Mesendoderm (in vitro differentiated cells): ENCODE data around the gene ADPGK.
A peak's percentile ranks its signal among the peaks of the same experiment; 100 is the strongest.

Source experiments
- DNase-seq: peaks from one replicate; pipeline ENCODE4 v3.0.0; 2013
- H2AK5ac ChIP-seq: 2 replicates; pipeline ENCODE4 v1.6.1; 2013; ENCODE audit warnings: low read length, inconsistent platforms
- H2BK120ac ChIP-seq: 2 replicates; pipeline ENCODE4 v1.6.1; 2013; ENCODE audit warnings: low read depth, mild to moderate bottlenecking, low read length, moderate library complexity, mixed read lengths
- H2BK15ac ChIP-seq: replicated peaks from 2 replicates; pipeline ENCODE4 v1.6.1; 2013; ENCODE audit warnings: low read depth, mild to moderate bottlenecking, moderate library complexity
- H2BK5ac ChIP-seq: 2 replicates; pipeline ENCODE4 v1.6.1; 2013; ENCODE audit warnings: low read length, inconsistent platforms
- H3K18ac ChIP-seq: 2 replicates; pipeline ENCODE4 v1.6.1; 2013; ENCODE audit warnings: mild to moderate bottlenecking, low read length, mixed read lengths
- H3K23ac ChIP-seq: one replicate; pipeline ENCODE4 v1.6.1; 2013; ENCODE audit warnings: low read length
- H3K27ac ChIP-seq: 2 replicates; pipeline ENCODE4 v1.5.1; 2013; ENCODE audit warnings: low read depth, mild to moderate bottlenecking, inconsistent platforms, low read length, moderate library complexity
- H3K27me3 ChIP-seq: 2 replicates; pipeline ENCODE4 v1.6.1; 2013; ENCODE audit warnings: low read length, control low read depth, mild to moderate bottlenecking, inconsistent platforms; ENCODE audit not compliant: insufficient read depth, poor library complexity
- H3K36me3 ChIP-seq: 2 replicates; pipeline ENCODE4 v1.6.1; 2013; ENCODE audit warnings: low read length, inconsistent platforms; ENCODE audit not compliant: control insufficient read depth, insufficient read depth
- H3K4ac ChIP-seq: one replicate; pipeline ENCODE4 v1.6.1; 2013; ENCODE audit warnings: low read depth, mild to moderate bottlenecking, low read length, moderate library complexity
- H3K4me1 ChIP-seq: 2 replicates; pipeline ENCODE4 v1.6.1; 2013; ENCODE audit warnings: low read depth, low read length, inconsistent platforms; ENCODE audit not compliant: control insufficient read depth
- H3K4me2 ChIP-seq: 2 replicates; pipeline ENCODE4 v1.6.1; 2013; ENCODE audit warnings: low read length
- H3K4me3 ChIP-seq: 2 replicates; pipeline ENCODE4 v1.5.1; 2013; ENCODE audit warnings: mild to moderate bottlenecking, low read length
- H3K56ac ChIP-seq: one replicate; pipeline ENCODE4 v1.6.1; 2013; ENCODE audit warnings: low read length
- H3K79me1 ChIP-seq: 2 replicates; pipeline ENCODE4 v1.6.1; 2013; ENCODE audit warnings: low read length, inconsistent platforms
- H3K79me2 ChIP-seq: 2 replicates; pipeline ENCODE4 v1.6.1; 2013; ENCODE audit warnings: mild to moderate bottlenecking, low read length; ENCODE audit not compliant: control insufficient read depth, insufficient read depth
- H3K9ac ChIP-seq: 2 replicates; pipeline ENCODE4 v1.6.1; 2013; ENCODE audit warnings: low read length, inconsistent platforms
- H4K5ac ChIP-seq: one replicate; pipeline ENCODE4 v1.6.1; 2013; ENCODE audit warnings: low read length
- H4K8ac ChIP-seq: one replicate; pipeline ENCODE4 v1.6.1; 2013; ENCODE audit warnings: low read depth, mild to moderate bottlenecking, control low read depth, low read length, moderate library complexity
- WGBS: extraction: QIAGEN DNeasy Blood & Tissue Kit; methylation state at CpG from one replicate; pipeline ENCODE4 v1.1.7; 2013; ENCODE audit warnings: low lambda C conversion rate, missing lambda C conversion rate; ENCODE audit not compliant: insufficient coverage; ENCODE audit errors: extremely low coverage; 5-methylcytosine and 5-hydroxymethylcytosine counted together

ADPGK gene

DNA sequence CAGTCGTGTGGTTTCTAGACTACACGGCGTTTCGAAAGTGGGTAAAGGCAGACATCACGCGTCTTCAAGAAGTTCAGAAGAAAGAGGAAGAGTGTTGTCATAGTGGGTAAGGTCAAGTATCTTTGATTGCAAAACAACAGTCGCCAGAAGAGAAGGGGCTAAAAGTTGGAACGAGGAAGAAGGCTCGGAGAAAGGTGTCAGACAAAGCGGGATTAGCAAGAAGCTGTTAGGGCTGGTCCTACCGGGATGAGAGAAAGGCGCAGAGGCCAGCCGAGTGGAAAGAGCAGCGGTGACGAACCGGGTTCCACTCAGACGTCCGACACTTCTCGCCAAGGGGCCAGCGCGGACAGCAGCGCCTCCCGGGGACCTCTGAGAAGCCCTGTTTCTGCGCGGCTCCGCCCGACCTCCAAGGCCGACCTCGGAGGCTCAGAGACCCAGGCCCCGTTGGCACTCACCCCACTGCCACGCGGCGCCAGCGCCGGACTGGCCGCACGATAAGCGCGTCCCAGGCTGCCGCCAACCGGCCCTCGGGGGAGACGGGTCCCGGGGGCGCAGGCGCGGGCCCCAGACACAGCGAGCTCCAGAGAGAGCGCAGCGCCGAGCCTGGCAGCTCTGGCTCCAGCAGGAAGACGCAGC lies 436 bp downstream of the ADPGK start:
- H3K79me1 ChIP-seq: peaks cover 24% of the 10 kb centered on the region
- H3K23ac ChIP-seq: no peak overlapping the region
- H2BK15ac ChIP-seq: no peak overlapping the region
- no peaks in the 10 kb centered on the region for H3K36me3 ChIP-seq
- no peak overlapping the region for H2AK5ac ChIP-seq
- H3K18ac ChIP-seq: peak overlapping the region; percentile 95
- WGBS: no CpG with 5 or more reads among the region's 52 CpGs
- H4K8ac ChIP-seq: no peak overlapping the region
- H3K4me3 ChIP-seq: peak overlapping the region; percentile 86
- H3K79me2 ChIP-seq: peaks cover 34% of the 10 kb centered on the region
- no peaks in the 10 kb centered on the region for H3K27me3 ChIP-seq
- no peaks in the 10 kb centered on the region for H3K4me1 ChIP-seq
- peak overlapping the region; percentile 93 for H3K9ac ChIP-seq
- H3K56ac ChIP-seq: peak overlapping the region; percentile 91
- no peak overlapping the region for H2BK5ac ChIP-seq
- H4K5ac ChIP-seq: no peak overlapping the region
- peak overlapping the region; percentile 95 for H3K4me2 ChIP-seq
- H3K27ac ChIP-seq: peak overlapping the region; percentile 61
- H3K4ac ChIP-seq: peak overlapping the region; percentile 81
- peak; percentile 74 for DNase-seq
- H2BK120ac ChIP-seq: peak overlapping the region; percentile 68

DNA sequence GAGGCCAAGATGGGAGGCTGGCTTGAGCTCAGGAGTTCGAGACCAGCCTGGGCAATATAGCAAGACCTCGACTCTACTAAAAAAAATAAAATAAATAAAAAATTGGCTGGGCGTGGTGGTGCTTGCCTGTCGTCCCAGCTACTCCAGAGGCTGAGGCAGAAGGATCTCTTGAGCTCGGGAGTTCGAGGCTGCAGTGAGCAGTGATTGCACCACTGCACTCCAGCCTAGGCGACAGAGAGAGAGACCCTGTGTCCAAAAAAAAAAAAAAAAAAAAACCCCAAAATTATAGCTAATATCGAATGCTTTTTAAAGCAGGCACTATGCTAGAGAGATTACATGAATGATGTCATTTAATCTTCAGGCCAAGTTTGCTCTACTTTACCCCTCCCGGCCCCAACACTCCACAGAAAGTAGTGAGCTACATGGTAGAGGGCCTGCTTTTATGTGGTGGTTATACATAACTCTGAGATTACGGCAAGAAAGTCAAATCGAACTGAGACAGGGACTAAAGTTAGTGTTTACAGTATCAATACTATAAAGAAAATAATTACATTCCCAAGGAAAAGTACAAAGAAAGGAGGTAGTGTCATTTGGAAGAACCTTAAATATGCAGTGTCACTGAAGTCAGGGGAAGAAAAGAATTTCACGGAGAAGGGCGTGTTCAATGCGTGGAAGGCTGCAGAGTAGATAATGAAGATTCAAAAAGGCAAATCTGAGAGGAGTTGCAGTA lies 1.1 kb downstream of the ADPGK start:
- Histone ChIP-seq H3K23ac (no peak overlapping the region), H2AK5ac (no peak overlapping the region), H3K36me3 (no peaks in the 10 kb centered on the region), H3K4me3 (peak overlapping the region; percentile 86), H3K79me2 (peaks cover 34% of the 10 kb centered on the region), H3K18ac (no peak overlapping the region), H2BK15ac (no peak overlapping the region), H2BK5ac (no peak overlapping the region), H3K27ac (no peak overlapping the region), H4K5ac (no peak overlapping the region), H3K9ac (peak overlapping the region; percentile 93), H4K8ac (no peak overlapping the region), H2BK120ac (no peak overlapping the region), H3K4me1 (no peaks in the 10 kb centered on the region), H3K4ac (no peak overlapping the region), H3K79me1 (peaks cover 24% of the 10 kb centered on the region), H3K56ac (peak overlapping the region; percentile 91), H3K27me3 (no peaks in the 10 kb centered on the region), H3K4me2 (peak overlapping the region; percentile 95)
- no peak for DNase-seq
- whole genome bisulfite sequencing: no CpG with 5 or more reads among the region's 14 CpGs

DNA sequence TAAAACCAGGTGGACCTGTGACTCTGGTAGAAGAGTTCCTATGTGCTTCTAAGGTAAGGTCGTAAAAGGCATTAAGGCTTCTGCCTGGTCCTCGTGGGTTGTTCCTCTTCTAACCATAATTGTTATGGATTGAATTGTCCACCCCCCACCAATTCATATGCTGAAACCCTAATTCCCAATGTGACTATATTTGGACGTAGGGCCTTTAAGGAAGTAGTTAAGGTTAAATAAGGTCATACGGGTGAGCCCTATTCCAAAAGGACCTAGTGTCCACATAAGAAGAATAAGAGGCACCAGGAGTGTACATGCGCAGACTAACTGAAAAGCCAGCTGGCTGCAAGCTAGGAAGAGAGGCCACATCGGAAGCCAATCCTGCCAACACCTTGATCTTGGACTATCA lies 1.9 kb downstream of the ADPGK start:
- no peak overlapping the region for H3K56ac ChIP-seq
- peaks cover 38% of the 10 kb centered on the region for H3K79me2 ChIP-seq
- H3K4me1 ChIP-seq: no peaks in the 10 kb centered on the region
- H3K18ac ChIP-seq: no peak overlapping the region
- peaks cover 24% of the 10 kb centered on the region for H3K79me1 ChIP-seq
- H3K27ac ChIP-seq: no peak overlapping the region
- no peak overlapping the region for H3K4ac ChIP-seq
- H2BK120ac ChIP-seq: no peak overlapping the region
- H2AK5ac ChIP-seq: no peak overlapping the region
- H3K9ac ChIP-seq: no peak overlapping the region
- WGBS: no CpG with 5 or more reads among the region's 6 CpGs
- no peak overlapping the region for H2BK15ac ChIP-seq
- H3K4me3 ChIP-seq: no peak overlapping the region
- H3K4me2 ChIP-seq: no peak overlapping the region
- H4K8ac ChIP-seq: no peak overlapping the region
- no peak overlapping the region for H2BK5ac ChIP-seq
- H3K27me3 ChIP-seq: no peaks in the 10 kb centered on the region
- H4K5ac ChIP-seq: no peak overlapping the region
- no peaks in the 10 kb centered on the region for H3K36me3 ChIP-seq
- H3K23ac ChIP-seq: no peak overlapping the region
- no peak for DNase-seq

DNA sequence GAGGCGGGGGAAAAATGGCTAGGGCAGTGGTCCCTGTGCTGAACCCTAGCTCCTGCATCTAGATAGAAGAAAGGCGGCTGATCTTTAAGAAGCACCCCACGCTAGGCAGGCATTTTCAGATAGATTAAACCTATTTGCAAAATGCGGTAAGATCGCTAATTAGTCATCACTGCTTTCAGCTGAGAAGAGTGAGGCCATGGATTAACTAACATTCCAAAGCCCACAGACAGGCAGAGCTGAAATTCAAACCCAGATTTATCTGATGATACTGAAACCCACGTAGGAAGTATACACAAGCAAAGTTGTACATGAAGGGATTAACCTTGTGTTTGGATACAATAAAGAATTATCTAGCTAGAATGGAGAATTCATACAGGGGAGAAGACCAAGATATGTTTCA lies 4.8 kb downstream of the ADPGK start:
- WGBS: no CpG with 5 or more reads among the region's 6 CpGs
- Histone ChIP-seq H3K18ac (no peak overlapping the region), H3K79me1 (peaks cover 29% of the 10 kb centered on the region), H3K36me3 (no peaks in the 10 kb centered on the region), H3K79me2 (peaks cover 40% of the 10 kb centered on the region), H3K4ac (no peak overlapping the region), H4K8ac (no peak overlapping the region), H3K27me3 (no peaks in the 10 kb centered on the region), H2AK5ac (no peak overlapping the region), H3K4me1 (no peaks in the 10 kb centered on the region), H2BK120ac (no peak overlapping the region), H4K5ac (no peak overlapping the region), H3K23ac (no peak overlapping the region), H3K27ac (no peak overlapping the region), H2BK15ac (no peak overlapping the region), H3K56ac (no peak overlapping the region), H3K4me3 (no peak overlapping the region), H3K9ac (no peak overlapping the region), H2BK5ac (no peak overlapping the region), H3K4me2 (no peak overlapping the region)
- no peak for DNase-seq

DNA sequence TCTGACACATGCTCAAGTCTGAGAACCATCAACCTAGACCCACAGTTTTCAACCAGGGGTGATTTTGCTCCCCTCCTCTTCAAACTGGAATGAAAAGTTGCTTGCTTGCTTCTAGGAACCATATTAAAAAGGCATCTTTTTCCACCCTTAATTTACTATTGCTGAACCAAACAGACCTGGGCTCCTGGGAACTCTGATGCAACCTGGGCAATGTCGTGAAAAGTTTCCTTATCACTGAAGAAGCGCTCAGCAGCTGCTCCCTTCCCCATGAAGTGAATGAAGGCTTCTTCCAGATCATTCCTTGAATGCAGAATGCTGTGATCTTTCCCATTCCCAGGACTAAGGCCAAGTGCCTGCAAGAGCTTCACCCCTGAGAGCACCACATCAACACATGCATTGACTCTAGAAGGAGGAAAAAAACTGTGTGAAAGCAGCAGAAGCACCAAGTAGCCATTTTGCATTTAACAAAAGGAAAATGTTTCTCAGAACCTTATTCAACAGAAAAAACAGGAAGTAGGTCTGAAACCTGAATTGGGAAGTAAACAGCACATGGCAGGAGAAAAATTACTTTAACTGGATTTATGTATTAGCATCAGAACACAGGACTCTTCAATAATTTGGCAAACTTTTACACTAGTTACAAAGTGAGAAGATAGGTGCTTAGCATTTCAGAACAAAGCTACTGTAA lies 8.7 kb downstream of the ADPGK start:
- DNase-seq: no peak

More for the DNA sequence above, 8.7 kb downstream of the ADPGK start:
- Histone ChIP-seq H2BK5ac (no peak overlapping the region), H4K5ac (no peak overlapping the region), H2BK120ac (no peak overlapping the region), H3K36me3 (peaks cover 3% of the 10 kb centered on the region), H2BK15ac (no peak overlapping the region), H3K4ac (no peak overlapping the region), H3K79me1 (peaks cover 14% of the 10 kb centered on the region), H3K4me2 (no peak overlapping the region), H3K27me3 (no peaks in the 10 kb centered on the region), H4K8ac (no peak overlapping the region), H3K4me1 (no peaks in the 10 kb centered on the region), H3K9ac (no peak overlapping the region), H3K79me2 (peaks cover 11% of the 10 kb centered on the region), H3K4me3 (no peak overlapping the region), H3K27ac (no peak overlapping the region), H3K56ac (no peak overlapping the region), H3K18ac (no peak overlapping the region), H2AK5ac (no peak overlapping the region), H3K23ac (no peak overlapping the region)
- no CpG with 5 or more reads among the region's 2 CpGs for WGBS
